Caco-2 (cell line): ENCODE results near the gene RTP4. TPM values are rescaled to one million over a fixed set of nuclear protein-coding genes. Genes with fewer than 3 reads are reported as not detected.

Source experiments
- BruUV-seq: library from RNA; stranded (reverse); fragments of 400-500 nt; replicated peaks from 2 replicates; lab custom pipeline; 2021; lab: Mats Ljungman, UMichigan
- CTCF ChIA-PET: fragments of 300-600 bp; sonication (Branson Sonifier 250); formaldehyde crosslinking; loops from one replicate; lab custom pipeline; 2022; ENCODE audit warnings: antibody characterized with exemption; lab: Charles Lee
- POLR2A ChIA-PET: fragments of 300-600 bp; sonication (Branson Sonifier 250); formaldehyde crosslinking; loops from one replicate; lab custom pipeline; 2022; ENCODE audit warnings: antibody characterized with exemption; lab: Charles Lee
- DNase-seq, 2 experiments: peaks; one replicate each; pipeline versions ENCODE4 v3.0.0 to v3.0.0-alpha.2; 2020 to 2022
- H3K27me3 ChIP-seq: replicated peaks from 2 replicates; pipeline ENCODE4 v1.6.0; 2011; ENCODE audit warnings: low read length; ENCODE audit not compliant: control insufficient read depth, insufficient read depth
- H3K36me3 ChIP-seq: 2 replicates; pipeline ENCODE4 v1.5.1; 2011; ENCODE audit warnings: low read length; ENCODE audit not compliant: control insufficient read depth, insufficient read depth
- H3K4me1 ChIP-seq: fragments of 250-450 bp; sonication (Bioruptor Pico); 2 replicates; pipeline ENCODE4 v1.5.1; 2020; ENCODE audit warnings: mild to moderate bottlenecking
- H3K4me3 ChIP-seq: 2 replicates; pipeline ENCODE4 v1.5.1; 2011; ENCODE audit warnings: low read depth, mild to moderate bottlenecking, control low read depth, low read length
- H3K9me3 ChIP-seq: fragments of 250-450 bp; sonication (Bioruptor Pico); 2 replicates; pipeline ENCODE4 v1.5.1; 2020; ENCODE audit warnings: mild to moderate bottlenecking, moderate library complexity
- H3K27ac Mint-ChIP-seq: one replicate; pipeline ENCODE4 v1.8.0; 2022; ENCODE audit warnings: mixed read lengths; ENCODE audit not compliant: unreplicated experiment
- H3K27me3 Mint-ChIP-seq: one replicate; pipeline ENCODE4 v1.8.0; 2022; ENCODE audit warnings: mixed read lengths; ENCODE audit not compliant: insufficient read depth, unreplicated experiment
- H3K36me3 Mint-ChIP-seq: one replicate; pipeline ENCODE4 v1.8.0; 2022; ENCODE audit warnings: mild to moderate bottlenecking, mixed read lengths; ENCODE audit not compliant: insufficient read depth, unreplicated experiment
- H3K4me1 Mint-ChIP-seq: one replicate; pipeline ENCODE4 v1.8.0; 2022; ENCODE audit warnings: low read depth, mixed read lengths; ENCODE audit not compliant: unreplicated experiment
- H3K4me3 Mint-ChIP-seq: one replicate; pipeline ENCODE4 v1.8.0; 2022; ENCODE audit warnings: mild to moderate bottlenecking, moderate library complexity, mixed read lengths; ENCODE audit not compliant: unreplicated experiment
- H3K9me3 Mint-ChIP-seq: one replicate; pipeline ENCODE4 v1.8.0; 2022; ENCODE audit warnings: mixed read lengths; ENCODE audit not compliant: unreplicated experiment
- CTCF ChIP-seq, 2 experiments: fragments of 200-600 bp in 1 of 2; IDR thresholded peaks; 1 replicate in 1 of 2; 2 replicates in 1 of 2; pipeline versions ENCODE4 v1.5.1 to v1.8.0; 2011 to 2022; ENCODE audit warnings: antibody characterized with exemption in 1 of 2, control low read depth in 1 of 2, inconsistent platforms in 1 of 2, low read depth in 1 of 2, low read length in 1 of 2, mild to moderate bottlenecking in 1 of 2, moderate library complexity in 1 of 2; ENCODE audit not compliant: insufficient read depth in 1 of 2, severe bottlenecking in 1 of 2, unreplicated experiment in 1 of 2
- intact Hi-C: fragments of 100-400 bp; cut with micrococcal nuclease; formaldehyde crosslinking; loops from one replicate; pipeline ENCODE4 v1.10.0; 2022; ENCODE audit not compliant: unreplicated experiment
- total RNA-seq: library from RNA; stranded (reverse); gene quantifications from 2 replicates; pipeline ENCODE4 v1.2.3, GENCODE V29; 2022

Gene RTP4
- total RNA-seq, 1 experiment from 2014 or later, result not detected

GRCh38 chr3:187352581-187353575, 15.3 kb upstream of the RTP4 start:
- peaks cover 12% of the 10 kb centered on the region for H3K4me1 Mint-ChIP-seq
- no peak for DNase-seq
- POLR2A ChIA-PET, result no interaction called here
- H3K27me3 Mint-ChIP-seq, result no peaks in the 10 kb centered on the region
- CTCF ChIA-PET, result no interaction called here
- intact Hi-C loops, result no loop called here
- H3K4me3 Mint-ChIP-seq, result no peak overlapping the region
- no peak overlapping the region for H3K4me3 ChIP-seq
- no peak for TF ChIP-seq CTCF (IDR thresholded peaks at IDR 0.05; ENCODE audit: insufficient read depth in 1 of 2, low read depth in 1 of 2, low read length in 1 of 2, severe bottlenecking in 1 of 2, unreplicated experiment in 1 of 2)
- H3K4me1 ChIP-seq, result 0 out of 2 replicates have a peak, but pooled peaks cover 8% of the 10 kb centered on the region
- no peaks in the 10 kb centered on the region for H3K36me3 Mint-ChIP-seq
- no peak overlapping the region for H3K27ac Mint-ChIP-seq
- no peaks in the 10 kb centered on the region for H3K27me3 ChIP-seq
- no peaks in the 10 kb centered on the region for H3K36me3 ChIP-seq
- no peaks in the 10 kb centered on the region for H3K9me3 Mint-ChIP-seq
- BruUV-seq, result no TSS peak
- H3K9me3 ChIP-seq, result no peaks in the 10 kb centered on the region

GRCh38 chr3:187358068-187358467, 10.1 kb upstream of the RTP4 start:
- no peaks in the 10 kb centered on the region for H3K9me3 ChIP-seq
- CTCF ChIA-PET, result no interaction called here
- H3K36me3 Mint-ChIP-seq, result no peaks in the 10 kb centered on the region
- H3K36me3 ChIP-seq, result no peaks in the 10 kb centered on the region
- H3K9me3 Mint-ChIP-seq, result no peaks in the 10 kb centered on the region
- H3K27me3 Mint-ChIP-seq, result no peaks in the 10 kb centered on the region
- no peak for TF ChIP-seq CTCF (IDR thresholded peaks at IDR 0.05; ENCODE audit: insufficient read depth in 1 of 2, low read depth in 1 of 2, low read length in 1 of 2, severe bottlenecking in 1 of 2, unreplicated experiment in 1 of 2)
- H3K4me3 ChIP-seq, result no peak overlapping the region
- H3K27me3 ChIP-seq, result no peaks in the 10 kb centered on the region
- H3K4me1 Mint-ChIP-seq, result no peaks in the 10 kb centered on the region
- DNase-seq, result no peak
- no peaks in the 10 kb centered on the region for H3K4me1 ChIP-seq
- POLR2A ChIA-PET, result no interaction called here
- no TSS peak for BruUV-seq
- intact Hi-C loops, result no loop called here
- no peak overlapping the region for H3K27ac Mint-ChIP-seq
- H3K4me3 Mint-ChIP-seq, result no peak overlapping the region

DNA sequence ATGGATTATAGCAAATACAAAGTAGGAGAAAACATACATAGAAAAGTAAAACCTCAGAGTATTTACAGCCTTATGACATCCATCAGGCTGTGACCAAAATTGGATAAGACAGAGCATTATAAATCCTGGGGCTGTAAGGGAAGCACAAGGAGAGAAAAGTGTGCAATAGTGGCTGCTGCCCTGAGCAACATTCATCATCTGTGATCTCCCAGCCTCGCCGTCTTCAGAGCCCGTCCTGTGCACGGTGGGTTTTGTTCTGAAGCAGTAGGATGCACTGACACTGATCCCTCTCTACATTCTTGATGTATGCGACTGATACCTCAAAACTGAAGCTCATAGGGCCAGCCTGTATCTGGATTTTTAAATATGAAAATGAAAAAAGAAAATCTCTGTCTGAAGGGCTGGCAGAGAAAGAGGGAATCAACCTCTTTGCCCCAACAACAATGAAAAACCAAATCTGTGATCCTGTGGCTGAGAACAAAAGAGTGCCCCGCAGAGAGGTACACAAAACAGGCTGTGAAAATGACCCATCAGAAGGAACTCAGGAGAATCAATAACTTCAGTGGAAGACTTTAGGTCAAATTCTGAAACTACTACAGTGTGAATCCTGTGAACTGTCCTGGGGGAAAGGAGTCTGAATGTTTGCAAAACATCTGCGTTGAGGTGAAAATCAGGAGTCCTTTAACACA, 8.2 kb upstream of the RTP4 start:
- no peaks in the 10 kb centered on the region for H3K36me3 Mint-ChIP-seq
- no peaks in the 10 kb centered on the region for H3K9me3 Mint-ChIP-seq
- Histone ChIP-seq H3K9me3 (no peaks in the 10 kb centered on the region), H3K4me1 (no peaks in the 10 kb centered on the region), H3K36me3 (no peaks in the 10 kb centered on the region), H3K4me3 (no peak overlapping the region), H3K27me3 (no peaks in the 10 kb centered on the region)
- intact Hi-C loops, result no loop called here
- H3K27me3 Mint-ChIP-seq, result no peaks in the 10 kb centered on the region
- ChIA-PET POLR2A (no interaction called here), CTCF (no interaction called here)
- DNase-seq, result no peak
- H3K4me3 Mint-ChIP-seq, result no peak overlapping the region
- no peak overlapping the region for H3K27ac Mint-ChIP-seq
- no peak for TF ChIP-seq CTCF (IDR thresholded peaks at IDR 0.05; ENCODE audit: insufficient read depth in 1 of 2, low read depth in 1 of 2, low read length in 1 of 2, severe bottlenecking in 1 of 2, unreplicated experiment in 1 of 2)
- no peaks in the 10 kb centered on the region for H3K4me1 Mint-ChIP-seq
- BruUV-seq, result no TSS peak
